ENCODE results near the gene LPP. TPM values are rescaled to one million over a fixed set of nuclear protein-coding genes. Genes with fewer than 3 reads are reported as not detected.

Gene LPP
- total and polyA plus RNA-seq, 2 donors from 2014 or later: 6.7 to 233 TPM

DNA sequence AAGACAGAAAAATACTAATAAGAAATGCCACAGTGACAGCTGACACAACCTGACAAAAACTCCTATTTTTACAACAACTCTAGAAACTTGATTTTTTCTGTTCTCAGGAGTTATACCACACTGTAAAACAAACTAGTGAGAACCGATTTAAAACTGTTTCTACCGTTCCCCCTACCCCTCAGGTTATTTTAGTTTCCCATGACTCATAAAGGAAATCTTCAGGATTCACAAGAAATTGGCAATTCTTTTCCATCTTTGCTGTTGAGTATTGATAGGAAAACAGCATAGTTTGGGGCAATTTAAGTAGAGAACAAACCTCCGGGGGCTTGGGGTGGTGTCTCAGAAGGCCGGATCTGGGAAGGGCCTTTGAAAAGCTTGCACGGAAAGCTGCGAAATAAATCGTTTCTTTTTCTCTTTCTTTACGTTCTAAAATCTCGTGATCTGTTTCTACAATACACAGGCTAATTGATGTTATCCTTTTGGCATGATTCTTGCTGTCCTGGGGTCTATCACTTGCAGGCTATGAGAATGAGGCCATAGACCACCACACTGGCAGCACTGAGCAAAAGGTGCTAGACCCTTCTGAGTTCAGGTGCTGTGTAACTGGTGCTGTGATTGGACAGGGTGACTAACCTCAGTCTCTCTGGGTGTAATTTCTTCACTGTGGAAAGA is 89.3 kb downstream of the LPP start:
- TF ChIP-seq, protein P1, sequence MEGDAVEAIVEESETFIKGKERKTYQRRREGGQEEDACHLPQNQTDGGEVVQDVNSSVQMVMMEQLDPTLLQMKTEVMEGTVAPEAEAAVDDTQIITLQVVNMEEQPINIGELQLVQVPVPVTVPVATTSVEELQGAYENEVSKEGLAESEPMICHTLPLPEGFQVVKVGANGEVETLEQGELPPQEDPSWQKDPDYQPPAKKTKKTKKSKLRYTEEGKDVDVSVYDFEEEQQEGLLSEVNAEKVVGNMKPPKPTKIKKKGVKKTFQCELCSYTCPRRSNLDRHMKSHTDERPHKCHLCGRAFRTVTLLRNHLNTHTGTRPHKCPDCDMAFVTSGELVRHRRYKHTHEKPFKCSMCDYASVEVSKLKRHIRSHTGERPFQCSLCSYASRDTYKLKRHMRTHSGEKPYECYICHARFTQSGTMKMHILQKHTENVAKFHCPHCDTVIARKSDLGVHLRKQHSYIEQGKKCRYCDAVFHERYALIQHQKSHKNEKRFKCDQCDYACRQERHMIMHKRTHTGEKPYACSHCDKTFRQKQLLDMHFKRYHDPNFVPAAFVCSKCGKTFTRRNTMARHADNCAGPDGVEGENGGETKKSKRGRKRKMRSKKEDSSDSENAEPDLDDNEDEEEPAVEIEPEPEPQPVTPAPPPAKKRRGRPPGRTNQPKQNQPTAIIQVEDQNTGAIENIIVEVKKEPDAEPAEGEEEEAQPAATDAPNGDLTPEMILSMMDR (IDR thresholded peaks at IDR 0.05; ENCODE audit: borderline replicate concordance, extremely low read depth, insufficient read depth): no peak
- no peak for FAIRE-seq
- no peaks in the 10 kb centered on the region for H3K27me3 ChIP-seq (ENCODE audit: control insufficient read depth, insufficient read depth, low read length)
- intact Hi-C loops (cut with DNase I): no loop called here
- DNase-seq: no peak
- H3K27ac ChIP-seq (ENCODE audit: low read depth in 2 of 2, low read length in 2 of 2): no peak overlapping the region
- no peaks in the 10 kb centered on the region for H3K9me3 ChIP-seq (ENCODE audit: control insufficient read depth in 2 of 3, insufficient read depth in 1 of 3, low read length in 3 of 3)
- H3K9ac ChIP-seq (ENCODE audit: low read length in 3 of 3): no peak overlapping the region
- H3K4me1 ChIP-seq (ENCODE audit: control insufficient read depth in 2 of 3, insufficient read depth in 2 of 3, low read depth in 1 of 3, low read length in 3 of 3): no peaks in the 10 kb centered on the region
- H3K4me3 ChIP-seq (ENCODE audit: low read length in 3 of 3): no peak overlapping the region
- H3K36me3 ChIP-seq (ENCODE audit: control insufficient read depth in 2 of 3, insufficient read depth in 3 of 3, low read length in 3 of 3): no peaks in the 10 kb centered on the region

DNA sequence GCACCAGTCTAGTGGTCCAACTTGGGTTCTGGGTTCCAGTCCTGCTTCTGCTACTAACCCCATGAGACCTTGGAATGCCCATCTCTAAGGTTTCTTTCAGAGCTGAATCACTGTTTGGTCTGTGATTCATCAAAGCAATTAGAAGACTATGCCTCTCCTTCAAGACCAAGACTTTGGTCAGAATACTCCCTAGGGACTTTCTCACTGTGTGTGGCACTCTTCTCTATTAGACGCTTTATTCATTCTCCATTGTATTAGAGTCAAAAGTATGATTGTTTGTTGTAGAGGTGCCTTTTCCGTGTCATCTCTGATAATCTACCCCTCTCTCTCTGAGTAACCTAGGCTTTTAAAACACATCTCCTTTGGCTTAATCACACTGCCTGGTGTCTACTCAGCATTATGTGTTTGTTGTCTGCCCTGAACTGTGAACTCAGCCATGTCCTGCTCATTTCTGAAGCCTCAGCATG is 90.5 kb downstream of the LPP start:
- Histone ChIP-seq H3K27ac (ENCODE audit: low read depth in 2 of 2, low read length in 2 of 2) (no peak overlapping the region), H3K9me3 (ENCODE audit: control insufficient read depth in 2 of 3, insufficient read depth in 1 of 3, low read length in 3 of 3) (no peaks in the 10 kb centered on the region), H3K4me1 (ENCODE audit: control insufficient read depth in 2 of 3, insufficient read depth in 2 of 3, low read depth in 1 of 3, low read length in 3 of 3) (no peaks in the 10 kb centered on the region), H3K9ac (ENCODE audit: low read length in 3 of 3) (no peak overlapping the region), H3K36me3 (ENCODE audit: control insufficient read depth in 2 of 3, insufficient read depth in 3 of 3, low read length in 3 of 3) (peaks cover 0 to 2% (median 0%) of the 10 kb centered on the region in 3 donors), H3K4me3 (ENCODE audit: low read length in 3 of 3) (no peak overlapping the region), H3K27me3 (ENCODE audit: control insufficient read depth, insufficient read depth, low read length) (no peaks in the 10 kb centered on the region)
- TF ChIP-seq, protein P1 (IDR thresholded peaks at IDR 0.05; ENCODE audit: borderline replicate concordance, extremely low read depth, insufficient read depth): no peak
- no peak for DNase-seq
- intact Hi-C loops (cut with DNase I): no loop called here
- FAIRE-seq: no peak

DNA sequence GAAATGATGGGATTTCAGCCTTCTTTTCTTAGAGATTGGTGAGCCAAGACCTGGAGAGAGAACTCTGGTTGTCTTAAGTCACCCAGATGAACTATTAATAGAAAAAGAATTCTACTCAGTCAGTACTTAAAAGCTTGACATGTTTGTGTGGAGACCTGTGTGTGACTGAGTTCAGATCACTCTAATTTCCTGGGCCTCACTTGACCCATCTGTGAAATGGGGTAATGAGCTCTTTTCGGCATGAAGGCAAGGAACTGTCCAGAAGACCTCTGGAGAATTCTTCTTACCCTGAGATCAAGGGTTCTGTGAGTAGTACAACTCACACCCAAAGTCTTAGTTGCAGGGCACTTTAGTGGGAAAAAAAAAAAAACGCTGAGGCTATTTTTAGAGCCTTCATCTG is 92.9 kb downstream of the LPP start:
- H3K27ac ChIP-seq (ENCODE audit: low read depth in 2 of 2, low read length in 2 of 2): no peak overlapping the region
- FAIRE-seq: no peak
- no peak for DNase-seq
- H3K9ac ChIP-seq (ENCODE audit: low read length in 3 of 3): no peak overlapping the region
- intact Hi-C loops (cut with DNase I): no loop called here
- no peak overlapping the region for H3K4me3 ChIP-seq (ENCODE audit: low read length in 3 of 3)
- no peaks in the 10 kb centered on the region for H3K4me1 ChIP-seq (ENCODE audit: control insufficient read depth in 2 of 3, insufficient read depth in 2 of 3, low read depth in 1 of 3, low read length in 3 of 3)
- no peaks in the 10 kb centered on the region for H3K9me3 ChIP-seq (ENCODE audit: control insufficient read depth in 2 of 3, insufficient read depth in 1 of 3, low read length in 3 of 3)
- TF ChIP-seq, protein P1 (IDR thresholded peaks at IDR 0.05; ENCODE audit: borderline replicate concordance, extremely low read depth, insufficient read depth): no peak
- no peaks in the 10 kb centered on the region for H3K27me3 ChIP-seq (ENCODE audit: control insufficient read depth, insufficient read depth, low read length)
- peaks cover 0 to 2% (median 0%) of the 10 kb centered on the region in 3 donors for H3K36me3 ChIP-seq (ENCODE audit: control insufficient read depth in 2 of 3, insufficient read depth in 3 of 3, low read length in 3 of 3)

Data from kidney (tissue), 14 donors.